GM20000 (cell line): ENCODE data around the gene PNPLA6.

ENCODE experiments used
- DNase-seq: peaks from one replicate; pipeline ENCODE4 v3.0.0; 2012; ENCODE audit warnings: low spot score
- TF ChIP-seq, protein P1 (sequence below): IDR thresholded peaks from 2 replicates; pipeline ENCODE4 v1.5.1; 2012; ENCODE audit warnings: mild to moderate bottlenecking, control low read depth; ENCODE audit errors: extremely low read depth, missing control alignments

The PNPLA6 gene

GRCh38 chr19:7596211-7596937 is 60.9 kb downstream of the PNPLA6 start:
- DNase-seq: peak; percentile 68
- TF ChIP-seq, protein P1, sequence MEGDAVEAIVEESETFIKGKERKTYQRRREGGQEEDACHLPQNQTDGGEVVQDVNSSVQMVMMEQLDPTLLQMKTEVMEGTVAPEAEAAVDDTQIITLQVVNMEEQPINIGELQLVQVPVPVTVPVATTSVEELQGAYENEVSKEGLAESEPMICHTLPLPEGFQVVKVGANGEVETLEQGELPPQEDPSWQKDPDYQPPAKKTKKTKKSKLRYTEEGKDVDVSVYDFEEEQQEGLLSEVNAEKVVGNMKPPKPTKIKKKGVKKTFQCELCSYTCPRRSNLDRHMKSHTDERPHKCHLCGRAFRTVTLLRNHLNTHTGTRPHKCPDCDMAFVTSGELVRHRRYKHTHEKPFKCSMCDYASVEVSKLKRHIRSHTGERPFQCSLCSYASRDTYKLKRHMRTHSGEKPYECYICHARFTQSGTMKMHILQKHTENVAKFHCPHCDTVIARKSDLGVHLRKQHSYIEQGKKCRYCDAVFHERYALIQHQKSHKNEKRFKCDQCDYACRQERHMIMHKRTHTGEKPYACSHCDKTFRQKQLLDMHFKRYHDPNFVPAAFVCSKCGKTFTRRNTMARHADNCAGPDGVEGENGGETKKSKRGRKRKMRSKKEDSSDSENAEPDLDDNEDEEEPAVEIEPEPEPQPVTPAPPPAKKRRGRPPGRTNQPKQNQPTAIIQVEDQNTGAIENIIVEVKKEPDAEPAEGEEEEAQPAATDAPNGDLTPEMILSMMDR: no peak

GRCh38 chr19:7597689-7598088 is 62.2 kb downstream of the PNPLA6 start:
- peak; percentile 5 for DNase-seq
- TF ChIP-seq, protein P1: no peak

DNA sequence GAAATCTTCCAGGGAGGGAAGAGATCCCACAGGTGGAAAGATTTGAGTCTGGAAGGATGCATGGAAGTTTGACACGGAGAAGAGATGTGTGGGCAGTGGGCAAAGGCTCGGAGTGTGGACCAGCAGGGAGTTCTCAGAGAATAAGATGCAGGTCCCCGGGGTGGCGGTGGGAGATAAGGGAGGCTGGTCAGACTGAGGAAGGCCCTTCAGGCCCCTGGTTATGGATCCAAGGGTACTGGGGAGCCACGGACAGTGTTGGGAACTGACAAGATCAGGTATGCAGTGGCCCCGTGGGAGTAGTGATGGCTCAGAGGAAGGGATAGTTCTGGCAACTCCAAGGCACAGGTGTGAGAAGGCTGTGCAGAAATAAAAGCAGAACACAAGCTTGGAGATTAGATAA is 62.7 kb downstream of the PNPLA6 start:
- TF ChIP-seq, protein P1: no peak
- DNase-seq: no peak

GRCh38 chr19:7600721-7601120 is 65.2 kb downstream of the PNPLA6 start:
- TF ChIP-seq, protein P1: no peak
- no peak for DNase-seq

DNA sequence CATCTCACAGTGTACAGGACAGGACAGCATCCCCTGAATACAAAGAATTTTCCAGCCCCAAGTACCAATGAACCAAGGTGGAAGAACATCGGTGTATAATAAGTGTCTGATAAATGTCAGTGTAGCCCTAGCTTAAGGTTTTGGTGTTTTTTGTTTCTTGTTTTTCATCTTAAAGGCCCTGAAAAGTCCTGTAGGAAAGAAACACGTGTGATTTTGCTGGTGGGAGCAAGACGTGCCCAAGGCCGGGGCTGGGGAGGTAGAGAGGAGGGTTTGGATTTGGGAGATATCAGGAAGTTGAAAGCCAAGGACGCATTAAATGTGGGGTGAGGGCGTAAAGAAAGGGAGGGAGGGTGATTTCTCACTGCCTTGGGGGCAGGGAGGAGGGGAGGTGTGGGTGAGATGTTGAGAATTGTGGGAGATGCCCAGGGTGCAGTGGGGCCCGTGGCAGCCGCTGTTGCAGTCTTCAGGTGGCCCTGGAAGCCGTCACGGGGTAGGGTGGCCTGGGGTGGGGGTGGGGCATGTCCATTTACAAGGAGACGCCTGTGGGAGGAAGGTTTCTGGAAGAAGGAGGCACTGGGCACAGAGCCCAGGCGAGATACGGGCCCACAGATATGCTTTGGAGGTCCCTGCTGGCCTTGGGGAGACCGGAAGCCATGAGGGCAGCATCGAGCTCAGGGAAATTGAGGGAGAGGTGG is 66.9 kb downstream of the PNPLA6 start:
- TF ChIP-seq, protein P1: no peak
- peak; percentile 4 for DNase-seq

GRCh38 chr19:7602935-7603497 is 67.5 kb downstream of the PNPLA6 start:
- TF ChIP-seq, protein P1: no peak

GRCh38 chr19:7603919-7604318 is 68.4 kb downstream of the PNPLA6 start:
- TF ChIP-seq, protein P1: no peak
- DNase-seq: no peak

More at GRCh38 chr19:7602935-7603497, 67.5 kb downstream of the PNPLA6 start:
- DNase-seq: no peak
